Measurements from ENCODE around the gene MDN1. TPM values are rescaled to one million over a fixed set of nuclear protein-coding genes. Genes with fewer than 3 reads are reported as not detected.
"Not testable (repeated sequence)": the region's sequence is repeated elsewhere in the genome, so short reads cannot be mapped to it uniquely, and the experiment has no call there.

Gene MDN1
- total RNA-seq, 1 donor from 2014 or later: 16.8 TPM

- DNase-seq (ENCODE audit: low read depth): no peak
- FAIRE-seq: no peak
- Histone ChIP-seq H3K4me3 (ENCODE audit: low read depth, low read length) (no peak overlapping the region), H3K36me3 (ENCODE audit: control insufficient read depth, insufficient read depth, low read length) (no peaks in the 10 kb centered on the region), H3K27me3 (ENCODE audit: control insufficient read depth, insufficient read depth, low read length) (no peaks in the 10 kb centered on the region)
- no peak for TF ChIP-seq CTCF (IDR thresholded peaks at IDR 0.05; ENCODE audit: insufficient read depth, low read length, severe bottlenecking)
Observed at GRCh38 chr6:89826029-89826528, 6.5 kb upstream of the MDN1 start.

GRCh38 chr6:89818977-89819335, 638 bp downstream of the MDN1 start:
- FAIRE-seq (peak; percentile 43), DNase-seq (ENCODE audit: low read depth) (peak; percentile 61)
- H3K36me3 ChIP-seq (ENCODE audit: control insufficient read depth, insufficient read depth, low read length): no peaks in the 10 kb centered on the region
- TF ChIP-seq CTCF (IDR thresholded peaks at IDR 0.05; ENCODE audit: insufficient read depth, low read length, severe bottlenecking): no peak
- peak overlapping the region; percentile 55 for H3K4me3 ChIP-seq (ENCODE audit: low read depth, low read length)
- no peaks in the 10 kb centered on the region for H3K27me3 ChIP-seq (ENCODE audit: control insufficient read depth, insufficient read depth, low read length)

- Histone ChIP-seq H3K4me3 (ENCODE audit: low read depth, low read length) (no peak overlapping the region), H3K36me3 (ENCODE audit: control insufficient read depth, insufficient read depth, low read length) (no peaks in the 10 kb centered on the region), H3K27me3 (ENCODE audit: control insufficient read depth, insufficient read depth, low read length) (no peaks in the 10 kb centered on the region)
- FAIRE-seq: no peak
- no peak for DNase-seq (ENCODE audit: low read depth)
- no peak for TF ChIP-seq CTCF (IDR thresholded peaks at IDR 0.05; ENCODE audit: insufficient read depth, low read length, severe bottlenecking)
Observed at GRCh38 chr6:89817481-89817880, 2.1 kb downstream of the MDN1 start.

- DNase-seq (ENCODE audit: low read depth); H3K36me3 ChIP-seq (ENCODE audit: control insufficient read depth, insufficient read depth, low read length); H3K27me3 ChIP-seq (ENCODE audit: control insufficient read depth, insufficient read depth, low read length); FAIRE-seq; H3K4me3 ChIP-seq (ENCODE audit: low read depth, low read length): not testable (repeated sequence)
Observed at GRCh38 chr6:89813422-89813821, 6.2 kb downstream of the MDN1 start.

GRCh38 chr6:89807581-89807980, 12.0 kb downstream of the MDN1 start:
- DNase-seq (ENCODE audit: low read depth) (no peak), FAIRE-seq (no peak)
- no peak for TF ChIP-seq CTCF (IDR thresholded peaks at IDR 0.05; ENCODE audit: insufficient read depth, low read length, severe bottlenecking)
- peaks cover 2% of the 10 kb centered on the region for H3K36me3 ChIP-seq (ENCODE audit: control insufficient read depth, insufficient read depth, low read length)
- no peak overlapping the region for H3K4me3 ChIP-seq (ENCODE audit: low read depth, low read length)
- no peaks in the 10 kb centered on the region for H3K27me3 ChIP-seq (ENCODE audit: control insufficient read depth, insufficient read depth, low read length)

- no peak for TF ChIP-seq CTCF (IDR thresholded peaks at IDR 0.05; ENCODE audit: insufficient read depth, low read length, severe bottlenecking)
- Histone ChIP-seq H3K4me3 (ENCODE audit: low read depth, low read length) (no peak overlapping the region), H3K27me3 (ENCODE audit: control insufficient read depth, insufficient read depth, low read length) (no peaks in the 10 kb centered on the region), H3K36me3 (ENCODE audit: control insufficient read depth, insufficient read depth, low read length) (peaks cover 2% of the 10 kb centered on the region)
- DNase-seq (ENCODE audit: low read depth) (no peak), FAIRE-seq (no peak)
Observed at GRCh38 chr6:89805814-89806371, 13.7 kb downstream of the MDN1 start.
